Measurements from ENCODE around the gene USP33. TPM values are rescaled to one million over a fixed set of nuclear protein-coding genes. Genes with fewer than 3 reads are reported as not detected.
"Not testable (repeated sequence)": the region's sequence is repeated elsewhere in the genome, so short reads cannot be mapped to it uniquely, and the experiment has no call there.

The USP33 gene
- total RNA-seq, 1 donor from 2014 or later: 38.8 TPM

GRCh38 chr1:77649127-77649526 lies 110.5 kb downstream of the USP33 start:
- H3K36me3 Mint-ChIP-seq (ENCODE audit: low read depth): peaks cover 10% of the 10 kb centered on the region
- no peak overlapping the region for H3K4me3 Mint-ChIP-seq (ENCODE audit: unreplicated experiment)
- no peak for TF ChIP-seq CTCF (IDR thresholded peaks at IDR 0.05)
- peaks cover 20% of the 10 kb centered on the region for H3K4me1 Mint-ChIP-seq (ENCODE audit: low read depth)
- H3K27me3 Mint-ChIP-seq (ENCODE audit: low read depth): no peaks in the 10 kb centered on the region
- H3K9me3 Mint-ChIP-seq (ENCODE audit: low read depth): peaks cover 17% of the 10 kb centered on the region
- DNase-seq (ENCODE audit: low spot score): no peak
- H3K27ac Mint-ChIP-seq (ENCODE audit: unreplicated experiment): no peak overlapping the region

GRCh38 chr1:77646224-77646623 lies 113.4 kb downstream of the USP33 start:
- H3K36me3 Mint-ChIP-seq (ENCODE audit: low read depth); DNase-seq (ENCODE audit: low spot score); H3K4me1 Mint-ChIP-seq (ENCODE audit: low read depth); H3K4me3 Mint-ChIP-seq (ENCODE audit: unreplicated experiment); H3K27ac Mint-ChIP-seq (ENCODE audit: unreplicated experiment); H3K27me3 Mint-ChIP-seq (ENCODE audit: low read depth): not testable (repeated sequence)
- H3K9me3 Mint-ChIP-seq (ENCODE audit: low read depth): peaks cover 14% of the 10 kb centered on the region

Other genes starting within 250 kb of the USP33 start
- gene ZZZ3, start 77.2 kb downstream of the USP33 start, total RNA-seq: 34.6 to 42.0 TPM (median 41.1 TPM) in 3 replicates
- 18.6 to 25.6 TPM (median 19.1 TPM) in 3 replicates for gene MIGA1, start 19.8 kb upstream of the USP33 start, total RNA-seq
- gene NEXN, start 128.8 kb upstream of the USP33 start, total RNA-seq: 46.2 to 48.3 TPM (median 47.6 TPM) in 3 replicates
- 86.5 to 141 TPM (median 92.0 TPM) in 3 replicates for gene FUBP1, start 219.2 kb upstream of the USP33 start, total RNA-seq
- 103 to 109 TPM (median 109 TPM) in 3 replicates for gene DNAJB4, start 245.1 kb upstream of the USP33 start, total RNA-seq

Data from chondrocyte (in vitro differentiated cells).